AG08396 (cell line): ENCODE results near the gene LZTS2.

ENCODE experiments used
- DNase-seq: peaks from one replicate; pipeline ENCODE4 v3.0.0; 2012; ENCODE audit warnings: low spot score, mixed read lengths

Gene LZTS2

GRCh38 chr10:100998183-100998990 is 1.2 kb upstream of the LZTS2 start:
- DNase-seq, result peak; percentile 92

- DNase-seq, result peak; percentile 92
Observed at GRCh38 chr10:100998991-100999741, 442 bp upstream of the LZTS2 start.

- DNase-seq, result peak; percentile 48
Observed at GRCh38 chr10:101000127-101000914, 713 bp downstream of the LZTS2 start.

- peak; percentile 93 for DNase-seq
Observed at GRCh38 chr10:101000915-101001658, 1.5 kb downstream of the LZTS2 start.

GRCh38 chr10:101001659-101002035 is 2.0 kb downstream of the LZTS2 start:
- no peak for DNase-seq

GRCh38 chr10:101002456-101002855 is 2.8 kb downstream of the LZTS2 start:
- no peak for DNase-seq

- no peak for DNase-seq
Observed at GRCh38 chr10:101003639-101004206, 4.1 kb downstream of the LZTS2 start.

GRCh38 chr10:101005361-101005760 is 5.8 kb downstream of the LZTS2 start:
- DNase-seq, result no peak

- DNase-seq, result no peak
Observed at GRCh38 chr10:101005869-101006567, 6.4 kb downstream of the LZTS2 start.

GRCh38 chr10:101006593-101007098 is 7.0 kb downstream of the LZTS2 start:
- DNase-seq, result no peak

GRCh38 chr10:101007099-101007711 is 7.6 kb downstream of the LZTS2 start:
- DNase-seq, result peak; percentile 60

GRCh38 chr10:101007915-101008822 is 8.6 kb downstream of the LZTS2 start:
- DNase-seq, result no peak

GRCh38 chr10:101008823-101009423 is 9.3 kb downstream of the LZTS2 start:
- DNase-seq, result no peak

GRCh38 chr10:101010329-101010728 is 10.7 kb downstream of the LZTS2 start:
- DNase-seq, result no peak

- no peak for DNase-seq
Observed at GRCh38 chr10:101011517-101012423, 12.2 kb downstream of the LZTS2 start.

- DNase-seq, result peak; percentile 92
Observed at GRCh38 chr10:101012525-101013364, 13.1 kb downstream of the LZTS2 start.
